ENCODE results near the gene DGKA. TPM values are rescaled to one million over a fixed set of nuclear protein-coding genes. Genes with fewer than 3 reads are reported as not detected.

DGKA gene
- 100 to 1,000 TPM in 3 of 4 donors, 10 to 100 TPM in 1; 95.7 to 209 (median 159) TPM for total RNA-seq

GRCh38 chr12:55930771-55931316, at the start of gene DGKA:
DGKA (plus strand) TSS chr12:55931162; CDS start chr12:55936504, 5,342 bp downstream.
- WGBS, 2 donors: 17 to 21% methylated on average over 2 to 3 of the region's 3 CpGs
- Histone ChIP-seq H3K9me3 (no peaks in the 10 kb centered on the region), H3K4me1 (peaks cover 36 to 83% (median 48%) of the 10 kb centered on the region in 3 donors), H3K4me3 (peak within 1 kb of the TSS; percentile 47 to 93 (median 85)), H3K27ac (peak within 1 kb of the TSS; percentile 92 to 100 (median 97)), H3K27me3 (no peaks in the 10 kb centered on the region), H3K36me3 (peaks cover 0 to 7% (median 0%) of the 10 kb centered on the region in 3 donors)
- TF ChIP-seq POLR2A (IDR thresholded peaks at IDR 0.05) (peak in 1 of 4 donors; percentile 34), CTCF (IDR thresholded peaks at IDR 0.05) (peak in 5 of 6 experiments; percentile 40 to 75 (median 61))
- intact Hi-C loops (cut with DNase I): no loop called here
- no peak for DNase-seq

GRCh38 chr12:55885113-55885512, 45.8 kb upstream of the DGKA start:
- 73 to 92% methylated on average over 1 of the region's 1 CpG for WGBS, 2 donors

GRCh38 chr12:55891310-55891709, 39.7 kb upstream of the DGKA start:
- intact Hi-C loops (cut with DNase I): no loop called here
- no peak for TF ChIP-seq CTCF (IDR thresholded peaks at IDR 0.05)
- no peak for TF ChIP-seq POLR2A (IDR thresholded peaks at IDR 0.05)
- no peaks in the 10 kb centered on the region for H3K27me3 ChIP-seq
- no peak overlapping the region for H3K27ac ChIP-seq
- no peak overlapping the region for H3K4me3 ChIP-seq
- no peaks in the 10 kb centered on the region for H3K9me3 ChIP-seq
- H3K36me3 ChIP-seq: no peaks in the 10 kb centered on the region
- DNase-seq: no peak
- WGBS, 2 donors: 87 to 93% methylated on average over 4 of the region's 4 CpGs
- no peaks in the 10 kb centered on the region for H3K4me1 ChIP-seq

More at GRCh38 chr12:55885113-55885512, 45.8 kb upstream of the DGKA start:
- TF ChIP-seq POLR2A (IDR thresholded peaks at IDR 0.05) (no peak), CTCF (IDR thresholded peaks at IDR 0.05) (no peak)
- Histone ChIP-seq H3K27me3 (no peaks in the 10 kb centered on the region), H3K4me1 (peaks cover 0 to 10% (median 0%) of the 10 kb centered on the region in 3 donors), H3K36me3 (no peaks in the 10 kb centered on the region), H3K4me3 (no peak overlapping the region), H3K9me3 (no peaks in the 10 kb centered on the region), H3K27ac (no peak overlapping the region)
- intact Hi-C loops (cut with DNase I): no loop called here
- DNase-seq: no peak

GRCh38 chr12:55893723-55894122, 37.2 kb upstream of the DGKA start:
- TF ChIP-seq POLR2A (IDR thresholded peaks at IDR 0.05) (no peak), CTCF (IDR thresholded peaks at IDR 0.05) (no peak)
- no peak for DNase-seq
- Histone ChIP-seq H3K4me3 (no peak overlapping the region), H3K4me1 (no peaks in the 10 kb centered on the region), H3K27ac (no peak overlapping the region), H3K36me3 (no peaks in the 10 kb centered on the region), H3K27me3 (no peaks in the 10 kb centered on the region), H3K9me3 (no peaks in the 10 kb centered on the region)
- intact Hi-C loops (cut with DNase I): no loop called here
- 88 to 91% methylated on average over 1 of the region's 1 CpG for WGBS, 2 donors

GRCh38 chr12:55899082-55899481, 31.9 kb upstream of the DGKA start:
- Histone ChIP-seq H3K4me3 (no peak overlapping the region), H3K4me1 (no peaks in the 10 kb centered on the region), H3K36me3 (peaks cover 6 to 47% (median 16%) of the 10 kb centered on the region in 3 donors), H3K9me3 (no peaks in the 10 kb centered on the region), H3K27ac (no peak overlapping the region), H3K27me3 (no peaks in the 10 kb centered on the region)
- 52% methylated on average over 2 of the region's 2 CpGs for WGBS, 2 donors
- DNase-seq: no peak
- TF ChIP-seq CTCF (IDR thresholded peaks at IDR 0.05) (no peak), POLR2A (IDR thresholded peaks at IDR 0.05) (no peak)
- intact Hi-C loops (cut with DNase I): no loop called here
